Esophagus (tissue), 2 donors: ENCODE data around the gene OPN1SW. TPM values are rescaled to one million over a fixed set of nuclear protein-coding genes. Genes with fewer than 3 reads are reported as not detected.

Experiments used
- H3K27ac ChIP-seq, 2 donors: one replicate each; pipeline ENCODE4 v1.5.1; 2013; ENCODE audit warnings: low read depth in 2 of 2, mild to moderate bottlenecking in 2 of 2, inconsistent platforms in 1 of 2, low read length in 1 of 2, moderate library complexity in 1 of 2
- H3K27me3 ChIP-seq, 2 donors: one replicate each; pipeline ENCODE4 v1.6.1; 2013; ENCODE audit warnings: low read length in 2 of 2, control low read depth in 1 of 2, mild to moderate bottlenecking in 1 of 2; ENCODE audit not compliant: insufficient read depth in 2 of 2, control insufficient read depth in 1 of 2
- H3K36me3 ChIP-seq, 2 donors: one replicate each; pipeline ENCODE4 v1.6.1; 2013; ENCODE audit warnings: low read length in 1 of 2; ENCODE audit not compliant: control insufficient read depth in 2 of 2, insufficient read depth in 2 of 2
- H3K4me1 ChIP-seq, 2 donors: one replicate each; pipeline ENCODE4 v1.6.1; 2013; ENCODE audit warnings: low read length in 1 of 2; ENCODE audit not compliant: control insufficient read depth in 2 of 2, insufficient read depth in 2 of 2
- H3K4me3 ChIP-seq, 2 donors: one replicate each; pipeline ENCODE4 v1.5.1; 2013; ENCODE audit warnings: low read length in 2 of 2, mild to moderate bottlenecking in 2 of 2, low read depth in 1 of 2, moderate library complexity in 1 of 2
- H3K9me3 ChIP-seq, 2 donors: one replicate each; pipeline ENCODE4 v1.6.1; 2013; ENCODE audit warnings: mild to moderate bottlenecking in 2 of 2, low read depth in 1 of 2, low read length in 1 of 2, moderate library complexity in 1 of 2; ENCODE audit not compliant: control insufficient read depth in 2 of 2, insufficient read depth in 1 of 2
- WGBS, 2 donors: extraction: QIAGEN DNeasy Blood & Tissue Kit; methylation state at CpG; one replicate each; pipeline ENCODE4 v1.1.7; 2013; 5-methylcytosine and 5-hydroxymethylcytosine counted together
- polyA plus RNA-seq, 2 donors: library from polyadenylated mRNA; stranded (reverse); fragments of 200-250 nt; gene quantifications; one replicate each; pipeline ENCODE4 v1.2.3, GENCODE V29; 2013
- donor health status: healthy with polysubstance abuse.
- donor health status: Bipolar disorder and iron deficiency.

OPN1SW gene
- polyA plus RNA-seq, 2 donors = not detected

GRCh38 chr7:128738570-128739047, 37.0 kb downstream of the OPN1SW start:
- no peaks in the 10 kb centered on the region for H3K9me3 ChIP-seq
- no peaks in the 10 kb centered on the region for H3K27me3 ChIP-seq
- peaks cover 0 to 3% of the 10 kb centered on the region in 2 donors for H3K4me1 ChIP-seq
- H3K27ac ChIP-seq = peak overlapping the region; percentile 57 to 71
- H3K36me3 ChIP-seq = no peaks in the 10 kb centered on the region
- H3K4me3 ChIP-seq = peak overlapping the region; percentile 83 to 96
- WGBS, 2 donors = 2 to 4% methylated on average over 8 of the region's 8 CpGs

- Histone ChIP-seq H3K27ac (no peak overlapping the region), H3K9me3 (no peaks in the 10 kb centered on the region), H3K4me3 (no peak overlapping the region), H3K36me3 (no peaks in the 10 kb centered on the region), H3K4me1 (peaks cover 0 to 3% of the 10 kb centered on the region in 2 donors), H3K27me3 (no peaks in the 10 kb centered on the region)
- 21 to 29% methylated on average over 1 of the region's 1 CpG for whole genome bisulfite sequencing, 2 donors
Observed at GRCh38 chr7:128737867-128738385, 37.7 kb downstream of the OPN1SW start.

- Histone ChIP-seq H3K27ac (no peak overlapping the region), H3K4me1 (peaks cover 0 to 3% of the 10 kb centered on the region in 2 donors)
- WGBS, 2 donors = 90 to 94% methylated on average over 4 of the region's 4 CpGs
Observed at GRCh38 chr7:128737441-128737840, 38.2 kb downstream of the OPN1SW start.

GRCh38 chr7:128735436-128735835, 40.2 kb downstream of the OPN1SW start:
- no peak overlapping the region for H3K27ac ChIP-seq
- H3K27me3 ChIP-seq = no peaks in the 10 kb centered on the region
- no peaks in the 10 kb centered on the region for H3K36me3 ChIP-seq
- 87 to 88% methylated on average over 5 of the region's 5 CpGs for WGBS, 2 donors
- H3K9me3 ChIP-seq = no peaks in the 10 kb centered on the region
- H3K4me3 ChIP-seq = no peak overlapping the region
- no peaks in the 10 kb centered on the region for H3K4me1 ChIP-seq

More at GRCh38 chr7:128737441-128737840, 38.2 kb downstream of the OPN1SW start:
- Histone ChIP-seq H3K36me3 (no peaks in the 10 kb centered on the region), H3K27me3 (no peaks in the 10 kb centered on the region), H3K9me3 (no peaks in the 10 kb centered on the region), H3K4me3 (no peak overlapping the region)

GRCh38 chr7:128734890-128735289, 40.7 kb downstream of the OPN1SW start:
- 95 to 98% methylated on average over 1 of the region's 1 CpG for WGBS, 2 donors
- no peak overlapping the region for H3K27ac ChIP-seq
- no peaks in the 10 kb centered on the region for H3K9me3 ChIP-seq
- no peaks in the 10 kb centered on the region for H3K4me1 ChIP-seq
- H3K27me3 ChIP-seq = no peaks in the 10 kb centered on the region
- no peak overlapping the region for H3K4me3 ChIP-seq
- no peaks in the 10 kb centered on the region for H3K36me3 ChIP-seq

GRCh38 chr7:128733278-128733645, 42.3 kb downstream of the OPN1SW start:
- Histone ChIP-seq H3K27ac (no peak overlapping the region), H3K4me3 (no peak overlapping the region), H3K4me1 (no peaks in the 10 kb centered on the region), H3K27me3 (no peaks in the 10 kb centered on the region), H3K9me3 (no peaks in the 10 kb centered on the region), H3K36me3 (no peaks in the 10 kb centered on the region)
- 62 to 73% methylated on average over 2 of the region's 2 CpGs for WGBS, 2 donors

GRCh38 chr7:128732521-128733277, 42.9 kb downstream of the OPN1SW start:
- Histone ChIP-seq H3K4me3 (no peak overlapping the region), H3K9me3 (no peaks in the 10 kb centered on the region), H3K4me1 (no peaks in the 10 kb centered on the region), H3K27ac (no peak overlapping the region), H3K36me3 (no peaks in the 10 kb centered on the region), H3K27me3 (no peaks in the 10 kb centered on the region)
- WGBS, 2 donors = 65 to 74% methylated on average over 2 of the region's 2 CpGs

- no peak overlapping the region for H3K4me3 ChIP-seq
- no peaks in the 10 kb centered on the region for H3K36me3 ChIP-seq
- H3K4me1 ChIP-seq = no peaks in the 10 kb centered on the region
- WGBS, 2 donors = 83 to 89% methylated on average over 8 of the region's 8 CpGs
- no peaks in the 10 kb centered on the region for H3K27me3 ChIP-seq
- H3K27ac ChIP-seq = no peak overlapping the region
- H3K9me3 ChIP-seq = no peaks in the 10 kb centered on the region
Observed at GRCh38 chr7:128731184-128731583, 44.4 kb downstream of the OPN1SW start.

- 83 to 84% methylated on average over 4 of the region's 4 CpGs for WGBS, 2 donors
- Histone ChIP-seq H3K36me3 (no peaks in the 10 kb centered on the region), H3K27ac (no peak overlapping the region), H3K4me1 (no peaks in the 10 kb centered on the region), H3K4me3 (no peak overlapping the region), H3K27me3 (no peaks in the 10 kb centered on the region), H3K9me3 (no peaks in the 10 kb centered on the region)
Observed at GRCh38 chr7:128729494-128729893, 46.1 kb downstream of the OPN1SW start.

- H3K4me1 ChIP-seq = no peaks in the 10 kb centered on the region
- H3K36me3 ChIP-seq = no peaks in the 10 kb centered on the region
- no peak overlapping the region for H3K27ac ChIP-seq
- no peak overlapping the region for H3K4me3 ChIP-seq
- WGBS, 2 donors = 54 to 59% methylated on average over 2 of the region's 2 CpGs
- no peaks in the 10 kb centered on the region for H3K9me3 ChIP-seq
- H3K27me3 ChIP-seq = no peaks in the 10 kb centered on the region
Observed at GRCh38 chr7:128728598-128728997, 47.0 kb downstream of the OPN1SW start.
